Measurements from ENCODE around the gene MYORG. TPM values are rescaled to one million over a fixed set of nuclear protein-coding genes. Genes with fewer than 3 reads are reported as not detected.

The MYORG gene
- total and polyA plus RNA-seq, 2 experiments from 2014 or later, result 23.4 to 32.2 TPM

DNA sequence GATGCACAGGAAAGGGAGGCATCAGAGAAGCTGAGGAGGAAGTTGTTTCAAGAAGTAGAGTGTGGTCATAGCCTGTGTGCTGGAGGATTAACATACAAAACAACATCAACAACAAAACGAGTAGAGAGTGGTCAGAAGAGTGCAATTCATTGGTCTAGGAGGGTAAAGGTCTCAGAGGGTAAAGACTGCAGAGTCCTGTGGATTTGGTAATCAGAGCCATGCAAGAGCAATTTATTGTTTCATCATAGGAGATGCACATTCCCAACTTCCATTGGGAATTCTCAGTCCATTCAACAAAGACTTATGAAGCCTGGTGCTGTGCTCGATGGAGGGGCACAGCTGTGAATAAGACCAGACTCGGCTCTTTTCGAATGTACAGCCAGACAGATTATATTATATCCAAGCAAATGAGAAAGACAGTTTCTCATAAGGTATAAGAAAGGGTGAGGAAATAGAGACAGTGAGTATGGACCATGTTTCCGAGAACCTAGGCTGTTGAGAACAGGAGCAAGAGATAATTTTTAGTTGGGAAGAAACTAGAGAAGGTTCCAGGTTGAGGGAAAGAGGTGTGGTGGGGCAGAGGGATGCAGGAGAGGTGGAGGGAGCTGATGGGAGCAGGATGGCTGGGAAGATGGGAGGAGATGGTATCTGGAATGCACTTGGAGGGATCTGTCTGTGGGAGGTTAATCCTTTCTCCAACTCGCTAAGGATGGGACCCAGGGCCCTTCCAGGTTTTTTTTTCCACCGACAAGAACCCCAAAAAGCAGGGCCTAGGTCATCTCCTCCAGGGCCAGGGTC, 7.9 kb upstream of the MYORG start:
- no peaks in the 10 kb centered on the region for H3K9me2 ChIP-seq (replicated peaks; ENCODE audit: insufficient read depth)
- H3K36me3 ChIP-seq (replicated peaks; ENCODE audit: insufficient read depth, low read depth), result no peaks in the 10 kb centered on the region
- TF ChIP-seq, protein P1, sequence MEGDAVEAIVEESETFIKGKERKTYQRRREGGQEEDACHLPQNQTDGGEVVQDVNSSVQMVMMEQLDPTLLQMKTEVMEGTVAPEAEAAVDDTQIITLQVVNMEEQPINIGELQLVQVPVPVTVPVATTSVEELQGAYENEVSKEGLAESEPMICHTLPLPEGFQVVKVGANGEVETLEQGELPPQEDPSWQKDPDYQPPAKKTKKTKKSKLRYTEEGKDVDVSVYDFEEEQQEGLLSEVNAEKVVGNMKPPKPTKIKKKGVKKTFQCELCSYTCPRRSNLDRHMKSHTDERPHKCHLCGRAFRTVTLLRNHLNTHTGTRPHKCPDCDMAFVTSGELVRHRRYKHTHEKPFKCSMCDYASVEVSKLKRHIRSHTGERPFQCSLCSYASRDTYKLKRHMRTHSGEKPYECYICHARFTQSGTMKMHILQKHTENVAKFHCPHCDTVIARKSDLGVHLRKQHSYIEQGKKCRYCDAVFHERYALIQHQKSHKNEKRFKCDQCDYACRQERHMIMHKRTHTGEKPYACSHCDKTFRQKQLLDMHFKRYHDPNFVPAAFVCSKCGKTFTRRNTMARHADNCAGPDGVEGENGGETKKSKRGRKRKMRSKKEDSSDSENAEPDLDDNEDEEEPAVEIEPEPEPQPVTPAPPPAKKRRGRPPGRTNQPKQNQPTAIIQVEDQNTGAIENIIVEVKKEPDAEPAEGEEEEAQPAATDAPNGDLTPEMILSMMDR (IDR thresholded peaks at IDR 0.05; ENCODE audit: poor library complexity), result no peak
- TF ChIP-seq EZH2phosphoT487 (IDR thresholded peaks at IDR 0.05; ENCODE audit: low read depth, severe bottlenecking, unreplicated experiment) (no peak), EZH2 (IDR thresholded peaks at IDR 0.05; ENCODE audit: borderline replicate concordance) (no peak)
- peaks cover 11% of the 10 kb centered on the region for H3K27me3 ChIP-seq
- H3K4me3 ChIP-seq, result no peak overlapping the region
- H3K4me2 ChIP-seq, result no peak overlapping the region
- peaks cover 13% of the 10 kb centered on the region for H3K4me1 ChIP-seq (ENCODE audit: insufficient read depth)
- no peaks in the 10 kb centered on the region for H3K9me3 ChIP-seq (ENCODE audit: low read depth)
- WGBS (ENCODE audit: low lambda C conversion rate, missing lambda C conversion rate), result 72% methylated on average over 7 of the region's 7 CpGs
- DNase-seq (ENCODE audit: low spot score), result no peak
- no peak overlapping the region for H3K27ac ChIP-seq
- H2AFZ ChIP-seq, result no peak overlapping the region
- H3K79me2 ChIP-seq, result no peaks in the 10 kb centered on the region
- H4K20me1 ChIP-seq (ENCODE audit: insufficient read depth, poor library complexity, severe bottlenecking), result no peaks in the 10 kb centered on the region

DNA sequence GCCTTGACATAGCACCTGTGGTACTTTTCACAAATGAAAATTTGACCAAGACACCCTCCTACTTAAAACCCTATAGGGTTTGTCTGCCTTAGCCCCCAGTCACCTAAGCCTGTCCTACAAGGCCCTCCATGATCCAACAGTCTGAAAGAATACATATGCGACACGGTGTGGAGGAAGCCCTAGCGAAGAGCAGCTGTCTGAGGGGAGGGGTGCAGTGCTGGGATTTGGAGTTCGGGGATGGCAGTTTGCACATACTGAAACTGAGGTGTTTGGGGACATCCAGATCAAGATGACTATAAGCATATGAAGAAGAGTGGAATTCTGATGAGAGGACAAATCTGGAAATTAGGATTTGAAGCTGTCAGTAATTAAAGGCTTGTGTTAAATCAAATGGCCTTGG, 7.2 kb upstream of the MYORG start:
- TF ChIP-seq EZH2phosphoT487 (IDR thresholded peaks at IDR 0.05; ENCODE audit: low read depth, severe bottlenecking, unreplicated experiment) (no peak), EZH2 (IDR thresholded peaks at IDR 0.05; ENCODE audit: borderline replicate concordance) (no peak)
- TF ChIP-seq, protein P1 (IDR thresholded peaks at IDR 0.05; ENCODE audit: poor library complexity), result no peak
- no peak overlapping the region for H3K27ac ChIP-seq
- H3K4me1 ChIP-seq (ENCODE audit: insufficient read depth), result peaks cover 13% of the 10 kb centered on the region
- no peaks in the 10 kb centered on the region for H3K79me2 ChIP-seq
- no peak overlapping the region for H3K4me3 ChIP-seq
- H3K9me2 ChIP-seq (replicated peaks; ENCODE audit: insufficient read depth), result no peaks in the 10 kb centered on the region
- no peaks in the 10 kb centered on the region for H4K20me1 ChIP-seq (ENCODE audit: insufficient read depth, poor library complexity, severe bottlenecking)
- no peak for DNase-seq (ENCODE audit: low spot score)
- H3K27me3 ChIP-seq, result peaks cover 11% of the 10 kb centered on the region
- H2AFZ ChIP-seq, result no peak overlapping the region
- no peaks in the 10 kb centered on the region for H3K9me3 ChIP-seq (ENCODE audit: low read depth)
- no peaks in the 10 kb centered on the region for H3K36me3 ChIP-seq (replicated peaks; ENCODE audit: insufficient read depth, low read depth)
- WGBS (ENCODE audit: low lambda C conversion rate, missing lambda C conversion rate), result 84% methylated on average over 4 of the region's 4 CpGs
- H3K4me2 ChIP-seq, result no peak overlapping the region

DNA sequence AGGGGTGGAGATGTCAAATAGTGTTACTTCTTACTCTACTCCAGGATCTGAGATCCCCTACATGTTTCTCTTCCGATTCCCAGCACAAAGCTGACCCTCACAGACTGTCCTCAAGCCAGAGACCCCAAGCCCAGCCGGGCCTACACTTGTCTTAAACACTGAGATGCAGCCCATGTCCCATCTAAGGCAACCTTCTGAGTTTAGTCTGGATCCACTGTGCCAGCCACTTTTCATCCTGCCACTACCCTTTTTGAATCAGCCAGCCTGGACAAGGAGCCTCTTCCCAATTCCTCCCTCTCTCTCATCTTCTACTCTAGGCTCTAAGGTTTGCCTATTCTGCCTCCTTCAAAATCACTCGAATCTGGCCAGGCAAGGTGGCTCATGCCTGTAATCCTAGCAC, 6.2 kb upstream of the MYORG start:
- DNase-seq (ENCODE audit: low spot score), result no peak
- Histone ChIP-seq H3K4me1 (ENCODE audit: insufficient read depth) (peaks cover 13% of the 10 kb centered on the region), H3K9me3 (ENCODE audit: low read depth) (no peaks in the 10 kb centered on the region), H3K4me2 (no peak overlapping the region), H2AFZ (no peak overlapping the region), H3K79me2 (no peaks in the 10 kb centered on the region), H4K20me1 (ENCODE audit: insufficient read depth, poor library complexity, severe bottlenecking) (no peaks in the 10 kb centered on the region), H3K27ac (no peak overlapping the region), H3K9me2 (replicated peaks; ENCODE audit: insufficient read depth) (no peaks in the 10 kb centered on the region), H3K4me3 (no peak overlapping the region), H3K27me3 (peaks cover 11% of the 10 kb centered on the region), H3K36me3 (replicated peaks; ENCODE audit: insufficient read depth, low read depth) (no peaks in the 10 kb centered on the region)
- TF ChIP-seq, protein P1 (IDR thresholded peaks at IDR 0.05; ENCODE audit: poor library complexity), result no peak
- no peak for TF ChIP-seq EZH2 (IDR thresholded peaks at IDR 0.05; ENCODE audit: borderline replicate concordance)
- TF ChIP-seq EZH2phosphoT487 (IDR thresholded peaks at IDR 0.05; ENCODE audit: low read depth, severe bottlenecking, unreplicated experiment), result no peak
- 88% methylated on average over 3 of the region's 3 CpGs for WGBS (ENCODE audit: low lambda C conversion rate, missing lambda C conversion rate)
